ENCODE measurements around the gene FBXO38.

- TF ChIP-seq POLR2A (IDR thresholded peaks at IDR 0.05; ENCODE audit: low read depth, low read length) (no peak), SPI1 (IDR thresholded peaks at IDR 0.05; ENCODE audit: low read depth, low read length) (no peak)
Observed at GRCh38 chr5:148436029-148436428, 52.3 kb downstream of the FBXO38 start.
